PC-3 (cell line): ENCODE results near the gene AMIGO3.

Experiments
- CTCF ChIP-seq: fragments of 300-600 bp; sonication (generic); conservative IDR thresholded peaks from 2 replicates; pipeline ENCODE4 v1.5.1; 2017; ENCODE audit warnings: antibody characterized with exemption, low read depth, mild to moderate bottlenecking, low read length
- EZH2 ChIP-seq: fragments of 300-600 bp; sonication (generic); IDR thresholded peaks from one replicate; pipeline ENCODE4 v1.6.1; 2017; ENCODE audit warnings: antibody characterized with exemption, mild to moderate bottlenecking, low read length; ENCODE audit not compliant: unreplicated experiment

GRCh38 chr3:49761661-49762060 is 42.2 kb upstream of the AMIGO3 start:
- TF ChIP-seq CTCF: no peak
- TF ChIP-seq EZH2: no peak
